Right ventricle myocardium superior (tissue), 1 donor: ENCODE results near the gene COPS6. TPM values are rescaled to one million over a fixed set of nuclear protein-coding genes. Genes with fewer than 3 reads are reported as not detected.

Source experiments
- ATAC-seq: fragments of 200-7000 bp; cut with Tn5 transposase; one replicate; pipeline ENCODE4 v1.9.1; 2020; ENCODE audit warnings: mild to moderate bottlenecking; ENCODE audit not compliant: poor library complexity
- DNase-seq: peaks from one replicate; pipeline ENCODE4 v3.0.0-alpha.2; 2020
- intact Hi-C: fragments of 100-400 bp; cut with DNase I; formaldehyde crosslinking; loops from one replicate; pipeline ENCODE4 v1.11.2; 2022
- long read RNA-seq: library from polyadenylated mRNA; unstranded; transcript quantifications from one replicate; pipeline ENCODE4 v2.0.0, GENCODE V29; 2021
- total RNA-seq: library from RNA; stranded (reverse); fragmentation: NEBNext Ultra II Directional; extraction: Animal tissue kit (Norgen Biotek cat#: 25700); gene quantifications from one replicate; pipeline ENCODE4 v1.2.1, GENCODE V29; 2021
- donor health status: DM: no; HTN: yes; CAD: no; lungs with severe emphysema.

COPS6 gene
- total RNA-seq, result 107 TPM
- long read RNA-seq, transcript COPS6-202 (10 exons, 1,107 nt), result minor isoform, 5 of 321 reads
- long read RNA-seq, transcript COPS6-201 (10 exons, 1,432 nt), result major isoform, 303 of 321 reads
- long read RNA-seq, partial matches to known transcripts, result 6 of 321 reads
- long read RNA-seq, other reads (novel, unspliced or antisense), result 7 of 321 reads

- ATAC-seq, result peak; percentile 94
- peak; percentile 92 for DNase-seq
- intact Hi-C loops, result loop anchor here (5.0 kb wide), 1 partner anchor 97 kb away; no protein-coding TSS in a partner anchor
These were observed at the start of gene COPS6 for GRCh38 chr7:100088621-100089457. Gene COPS6, plus strand, starts transcription at chr7:100088969. Its CDS starts 22 bp downstream, at chr7:100088991.

- DNase-seq (no peak), ATAC-seq (no peak)
- intact Hi-C loops, result no loop called here
These were observed 48.2 kb upstream of the COPS6 start for GRCh38 chr7:100040575-100040974.

- intact Hi-C loops, result no loop called here
- DNase-seq (no peak), ATAC-seq (no peak)
These were observed 44.1 kb upstream of the COPS6 start for GRCh38 chr7:100044718-100045117.

- intact Hi-C loops, result no loop called here
- ATAC-seq (no peak), DNase-seq (no peak)
These were observed 40.1 kb upstream of the COPS6 start for GRCh38 chr7:100048680-100049079.

- intact Hi-C loops, result no loop called here
- ATAC-seq (peak; percentile 99), DNase-seq (peak; percentile 92)
These were observed 39.1 kb upstream of the COPS6 start, which contains the start of gene ZSCAN21 for GRCh38 chr7:100049441-100050291. Gene ZSCAN21, plus strand, starts transcription at chr7:100049774. Its CDS starts 7,233 bp downstream, at chr7:100057007.

GRCh38 chr7:100051611-100052010, 37.2 kb upstream of the COPS6 start:
- DNase-seq (no peak), ATAC-seq (no peak)
- intact Hi-C loops, result no loop called here

GRCh38 chr7:100053215-100053614, 35.6 kb upstream of the COPS6 start:
- ATAC-seq, result peak; percentile 24
- no peak for DNase-seq
- intact Hi-C loops, result no loop called here

GRCh38 chr7:100057006-100057405, 31.8 kb upstream of the COPS6 start:
- ATAC-seq, result no peak
- intact Hi-C loops, result no loop called here
- DNase-seq, result no peak

GRCh38 chr7:100059251-100059739, 29.5 kb upstream of the COPS6 start:
- intact Hi-C loops, result no loop called here
- DNase-seq, result no peak
- ATAC-seq, result no peak

- no peak for DNase-seq
- intact Hi-C loops, result no loop called here
- no peak for ATAC-seq
These were observed 27.1 kb upstream of the COPS6 start for GRCh38 chr7:100061518-100062193.

GRCh38 chr7:100063376-100063775, 25.4 kb upstream of the COPS6 start:
- DNase-seq, result no peak
- ATAC-seq, result no peak
- intact Hi-C loops, result no loop called here

- ATAC-seq, result no peak
- intact Hi-C loops, result no loop called here
- DNase-seq, result no peak
These were observed 24.6 kb upstream of the COPS6 start for GRCh38 chr7:100064162-100064561.

- ATAC-seq (peak; percentile 87), DNase-seq (no peak)
- intact Hi-C loops, result no loop called here
These were observed 23.1 kb upstream of the COPS6 start for GRCh38 chr7:100065452-100066186.

GRCh38 chr7:100066953-100067352, 21.8 kb upstream of the COPS6 start:
- DNase-seq, result no peak
- intact Hi-C loops, result no loop called here
- ATAC-seq, result no peak

GRCh38 chr7:100069991-100070390, 18.8 kb upstream of the COPS6 start:
- no peak for ATAC-seq
- intact Hi-C loops, result no loop called here
- DNase-seq, result no peak

GRCh38 chr7:100071018-100071723, 17.6 kb upstream of the COPS6 start:
- DNase-seq (no peak), ATAC-seq (no peak)
- intact Hi-C loops, result no loop called here

GRCh38 chr7:100072462-100072861, 16.3 kb upstream of the COPS6 start:
- no peak for ATAC-seq
- DNase-seq, result no peak
- intact Hi-C loops, result no loop called here
